Lung (tissue), 12 donors: ENCODE data around the gene SERF2. TPM values are rescaled to one million over a fixed set of nuclear protein-coding genes. Genes with fewer than 3 reads are reported as not detected.
A peak's percentile ranks its signal among the peaks of the same experiment; 100 is the strongest.

Experiments
- ATAC-seq: fragments of 200-7000 bp; cut with Tn5 transposase; one replicate; pipeline ENCODE4 v1.9.1; 2020; ENCODE audit warnings: moderate number of reproducible peaks; ENCODE audit not compliant: insufficient read depth, low FRiP score
- DNase-seq, 3 donors: peaks; one replicate each; pipeline ENCODE4 v3.0.0-alpha.2; 2013 to 2017
- H3K27ac ChIP-seq, 2 donors: one replicate each; pipeline ENCODE4 v1.5.1; 2013; ENCODE audit warnings: mild to moderate bottlenecking in 2 of 2, moderate library complexity in 2 of 2, control low read depth in 1 of 2, inconsistent platforms in 1 of 2, low read depth in 1 of 2, low read length in 1 of 2
- H3K27me3 ChIP-seq, 3 donors: one replicate each; pipeline ENCODE4 v1.5.1; 2013; ENCODE audit warnings: low read length in 2 of 3; ENCODE audit not compliant: control insufficient read depth in 3 of 3, insufficient read depth in 3 of 3
- H3K36me3 ChIP-seq, 4 donors: one replicate each; pipeline ENCODE4 v1.5.1; 2013; ENCODE audit warnings: low read length in 4 of 4, mild to moderate bottlenecking in 1 of 4, moderate library complexity in 1 of 4; ENCODE audit not compliant: control insufficient read depth in 4 of 4, insufficient read depth in 4 of 4
- H3K4me1 ChIP-seq, 5 donors: one replicate each; pipeline ENCODE4 v1.5.1; 2013; ENCODE audit warnings: low read length in 5 of 5, mild to moderate bottlenecking in 2 of 5, moderate library complexity in 1 of 5; ENCODE audit not compliant: control insufficient read depth in 5 of 5, insufficient read depth in 5 of 5
- H3K4me3 ChIP-seq: one replicate; pipeline ENCODE4 v1.5.1; 2013; ENCODE audit warnings: mild to moderate bottlenecking, control low read depth, moderate library complexity
- H3K9ac ChIP-seq, 2 donors: one replicate each; pipeline ENCODE4 v1.5.1; 2013; ENCODE audit warnings: low read length in 2 of 2, control low read depth in 1 of 2; ENCODE audit not compliant: insufficient read depth in 1 of 2
- H3K9me3 ChIP-seq, 4 donors: one replicate each; pipeline ENCODE4 v1.5.1; 2013; ENCODE audit warnings: low read length in 3 of 4, mild to moderate bottlenecking in 1 of 4, moderate library complexity in 1 of 4; ENCODE audit not compliant: control insufficient read depth in 4 of 4, insufficient read depth in 3 of 4
- WGBS, 2 donors: extraction: QIAGEN DNeasy Blood & Tissue Kit; methylation state at CpG; one replicate each; pipeline ENCODE4 v1.1.7; 2013; 5-methylcytosine and 5-hydroxymethylcytosine counted together
- polyA plus RNA-seq, 2 donors: library from polyadenylated mRNA; stranded (reverse); fragments of 200-250 nt; gene quantifications; one replicate each; pipeline ENCODE4 v1.2.1, GENCODE V29; 2013
- total RNA-seq, 2 donors: library from RNA; depleted of rRNA in 1 of 2; stranded (reverse); fragments of >200 nt in 1 of 2; gene quantifications; one replicate each; pipeline ENCODE4 v1.2.1, GENCODE V29; 2014 to 2021
- TF ChIP-seq, protein P1 (sequence below): IDR thresholded peaks from 2 replicates; pipeline ENCODE4 v1.5.1; 2012; ENCODE audit warnings: mild to moderate bottlenecking; ENCODE audit errors: control extremely low read depth, extremely low read depth
- donor health status: control.
- donor health status: control.
- donor health status: Bipolar disorder and iron deficiency.
- donor health status: healthy.
- donor health status: DM: yes; HTN: yes; CAD: no.

Gene SERF2
- total and polyA plus RNA-seq, 4 donors: 334 to 3,331 (median 1,515) TPM

DNA sequence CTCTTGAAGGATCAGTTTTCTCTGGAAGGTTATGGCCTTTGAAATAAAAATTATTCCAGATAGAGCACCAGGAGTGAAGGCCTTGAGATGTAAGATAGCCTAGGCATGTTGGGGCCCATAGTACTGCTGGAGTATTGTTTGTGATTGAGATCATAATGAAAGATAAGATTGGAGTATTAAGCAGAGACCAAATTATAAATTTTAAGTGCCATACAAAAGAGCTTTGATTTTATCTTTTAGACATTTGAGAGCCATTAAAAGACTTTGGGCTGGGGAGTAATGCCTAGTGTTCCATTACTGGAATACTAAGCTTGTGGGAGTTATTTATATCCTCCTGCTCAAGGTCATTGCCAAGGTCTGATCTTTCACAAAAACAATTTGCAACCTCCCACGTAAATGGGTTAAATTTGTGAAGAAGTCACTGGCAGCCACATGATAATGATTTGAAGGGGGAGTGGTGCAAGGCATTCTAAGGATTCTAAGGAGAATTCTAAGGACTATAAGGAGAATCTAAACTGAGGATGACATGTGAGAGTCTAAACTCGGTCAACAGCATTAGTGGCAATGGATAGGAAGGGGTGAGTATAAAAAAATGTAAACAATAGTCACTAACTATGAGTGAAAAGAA is 28.2 kb upstream of the SERF2 start:
- TF ChIP-seq, protein P1, sequence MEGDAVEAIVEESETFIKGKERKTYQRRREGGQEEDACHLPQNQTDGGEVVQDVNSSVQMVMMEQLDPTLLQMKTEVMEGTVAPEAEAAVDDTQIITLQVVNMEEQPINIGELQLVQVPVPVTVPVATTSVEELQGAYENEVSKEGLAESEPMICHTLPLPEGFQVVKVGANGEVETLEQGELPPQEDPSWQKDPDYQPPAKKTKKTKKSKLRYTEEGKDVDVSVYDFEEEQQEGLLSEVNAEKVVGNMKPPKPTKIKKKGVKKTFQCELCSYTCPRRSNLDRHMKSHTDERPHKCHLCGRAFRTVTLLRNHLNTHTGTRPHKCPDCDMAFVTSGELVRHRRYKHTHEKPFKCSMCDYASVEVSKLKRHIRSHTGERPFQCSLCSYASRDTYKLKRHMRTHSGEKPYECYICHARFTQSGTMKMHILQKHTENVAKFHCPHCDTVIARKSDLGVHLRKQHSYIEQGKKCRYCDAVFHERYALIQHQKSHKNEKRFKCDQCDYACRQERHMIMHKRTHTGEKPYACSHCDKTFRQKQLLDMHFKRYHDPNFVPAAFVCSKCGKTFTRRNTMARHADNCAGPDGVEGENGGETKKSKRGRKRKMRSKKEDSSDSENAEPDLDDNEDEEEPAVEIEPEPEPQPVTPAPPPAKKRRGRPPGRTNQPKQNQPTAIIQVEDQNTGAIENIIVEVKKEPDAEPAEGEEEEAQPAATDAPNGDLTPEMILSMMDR: no peak
- Histone ChIP-seq H3K4me1 (no peaks in the 10 kb centered on the region), H3K4me3 (no peak overlapping the region), H3K9me3 (no peaks in the 10 kb centered on the region), H3K9ac (no peak overlapping the region), H3K27ac (no peak overlapping the region), H3K36me3 (peaks cover 24 to 49% (median 39%) of the 10 kb centered on the region in 4 donors), H3K27me3 (no peaks in the 10 kb centered on the region)
- 82 to 87% methylated on average over 2 of the region's 2 CpGs for WGBS, 2 donors
- DNase-seq (no peak), ATAC-seq (no peak)

DNA sequence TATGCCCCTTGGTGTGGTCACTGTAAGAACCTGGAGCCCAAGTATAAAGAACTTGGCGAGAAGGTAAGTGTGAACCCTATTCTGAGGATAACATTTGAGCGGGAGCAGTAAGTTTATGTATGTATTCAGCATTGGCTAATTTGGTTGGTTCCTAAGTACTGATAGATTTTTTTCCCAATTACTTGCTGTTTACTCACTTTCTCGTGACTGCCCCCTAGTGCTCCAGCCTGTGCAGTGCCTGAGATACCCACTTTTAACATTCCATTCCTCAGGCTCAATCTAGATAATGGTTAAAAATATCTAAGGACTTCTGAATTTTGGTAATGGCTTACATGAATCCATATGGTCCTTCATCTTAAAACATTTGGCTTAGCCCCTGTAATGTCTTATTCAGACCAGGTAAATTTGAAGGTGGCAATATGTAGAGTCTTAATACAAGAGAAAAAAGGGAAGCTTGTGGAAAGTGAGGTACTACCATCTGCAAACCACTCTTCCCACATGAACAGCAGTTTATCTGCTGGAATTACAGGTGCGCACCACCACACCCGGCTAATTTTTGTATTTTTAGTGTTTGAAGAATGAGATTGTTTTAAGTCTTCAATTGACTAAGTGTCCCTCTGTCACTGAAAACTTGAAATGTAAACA is 22.4 kb upstream of the SERF2 start:
- no peak overlapping the region for H3K9ac ChIP-seq
- ATAC-seq (no peak), DNase-seq (peak; percentile 56 to 65 (median 56))
- H3K4me3 ChIP-seq: no peak overlapping the region
- no peaks in the 10 kb centered on the region for H3K27me3 ChIP-seq
- H3K4me1 ChIP-seq: no peaks in the 10 kb centered on the region
- WGBS, 2 donors: 69 to 73% methylated on average over 5 of the region's 5 CpGs
- TF ChIP-seq, protein P1: peak; percentile 45
- H3K9me3 ChIP-seq: no peaks in the 10 kb centered on the region
- H3K36me3 ChIP-seq: peaks cover 22 to 67% (median 55%) of the 10 kb centered on the region in 4 donors
- H3K27ac ChIP-seq: no peak overlapping the region

DNA sequence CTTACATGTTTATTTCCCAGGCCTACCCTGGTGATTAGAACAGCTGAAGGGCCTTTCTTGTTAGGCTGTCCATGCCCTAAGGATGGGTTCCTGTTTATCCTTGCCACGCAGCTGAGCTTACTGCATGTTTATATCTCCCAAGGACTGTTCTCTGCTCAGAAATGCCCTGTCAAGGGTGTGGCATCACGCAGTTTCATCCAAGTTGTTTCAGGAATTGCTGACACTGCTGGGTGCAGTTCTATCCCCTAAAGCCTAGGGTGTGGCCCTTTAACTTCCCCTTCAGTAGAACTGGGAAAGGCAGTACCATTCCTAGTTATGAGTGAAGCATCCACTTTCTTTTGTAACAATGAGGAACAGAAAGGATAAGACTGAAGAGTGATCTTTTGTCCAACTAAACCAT is 20.3 kb upstream of the SERF2 start:
- H3K4me3 ChIP-seq: no peak overlapping the region
- no peak for DNase-seq
- peaks cover 17 to 51% (median 41%) of the 10 kb centered on the region in 4 donors for H3K36me3 ChIP-seq
- ATAC-seq: no peak
- WGBS, 2 donors: 45 to 72% methylated on average over 2 of the region's 2 CpGs
- H3K9ac ChIP-seq: no peak overlapping the region
- H3K27ac ChIP-seq: peak overlapping the region in 1 of 2 donors; percentile 44
- no peaks in the 10 kb centered on the region for H3K27me3 ChIP-seq
- TF ChIP-seq, protein P1: no peak
- H3K9me3 ChIP-seq: no peaks in the 10 kb centered on the region
- H3K4me1 ChIP-seq: peaks cover 0 to 7% (median 4%) of the 10 kb centered on the region in 5 donors
